ENCODE data around the gene KCTD16. TPM values are rescaled to one million over a fixed set of nuclear protein-coding genes. Genes with fewer than 3 reads are reported as not detected.

The KCTD16 gene
- total RNA-seq, 4 donors from 2014 or later: under 0.01 to 1.7 (median 0.18) TPM

- Histone ChIP-seq H3K27me3 (no peaks in the 10 kb centered on the region), H3K4me1 (no peaks in the 10 kb centered on the region), H3K9me3 (no peaks in the 10 kb centered on the region), H3K36me3 (no peaks in the 10 kb centered on the region), H3K4me3 (no peak overlapping the region), H3K27ac (no peak overlapping the region)
- no peak for TF ChIP-seq POLR2A (IDR thresholded peaks at IDR 0.05)
- no peak for TF ChIP-seq CTCF (IDR thresholded peaks at IDR 0.05)
- DNase-seq: no peak
Measured at GRCh38 chr5:144464306-144464705, 293.6 kb downstream of the KCTD16 start.

GRCh38 chr5:144465441-144465840 is 294.8 kb downstream of the KCTD16 start:
- Histone ChIP-seq H3K27me3 (no peaks in the 10 kb centered on the region), H3K9me3 (no peaks in the 10 kb centered on the region), H3K4me1 (no peaks in the 10 kb centered on the region), H3K4me3 (no peak overlapping the region), H3K36me3 (no peaks in the 10 kb centered on the region), H3K27ac (no peak overlapping the region)
- no peak for DNase-seq
- TF ChIP-seq POLR2A (IDR thresholded peaks at IDR 0.05) (no peak), CTCF (IDR thresholded peaks at IDR 0.05) (no peak)

GRCh38 chr5:144467792-144468191 is 297.1 kb downstream of the KCTD16 start:
- H3K27me3 ChIP-seq: no peaks in the 10 kb centered on the region
- no peaks in the 10 kb centered on the region for H3K4me1 ChIP-seq
- no peak overlapping the region for H3K4me3 ChIP-seq
- DNase-seq: no peak
- H3K36me3 ChIP-seq: no peaks in the 10 kb centered on the region
- no peaks in the 10 kb centered on the region for H3K9me3 ChIP-seq
- no peak overlapping the region for H3K27ac ChIP-seq
- no peak for TF ChIP-seq POLR2A (IDR thresholded peaks at IDR 0.05)
- TF ChIP-seq CTCF (IDR thresholded peaks at IDR 0.05): peak in 2 of 6 experiments; percentile 25 to 28

- TF ChIP-seq CTCF (IDR thresholded peaks at IDR 0.05) (no peak), POLR2A (IDR thresholded peaks at IDR 0.05) (no peak)
- no peak overlapping the region for H3K4me3 ChIP-seq
- no peaks in the 10 kb centered on the region for H3K9me3 ChIP-seq
- H3K27ac ChIP-seq: no peak overlapping the region
- no peaks in the 10 kb centered on the region for H3K4me1 ChIP-seq
- H3K36me3 ChIP-seq: no peaks in the 10 kb centered on the region
- H3K27me3 ChIP-seq: no peaks in the 10 kb centered on the region
- DNase-seq: no peak
Measured at GRCh38 chr5:144468571-144468970, 297.9 kb downstream of the KCTD16 start.

- TF ChIP-seq POLR2A (IDR thresholded peaks at IDR 0.05): no peak
- TF ChIP-seq CTCF (IDR thresholded peaks at IDR 0.05): no peak
- no peaks in the 10 kb centered on the region for H3K36me3 ChIP-seq
- DNase-seq: no peak
- no peaks in the 10 kb centered on the region for H3K4me1 ChIP-seq
- H3K27ac ChIP-seq: no peak overlapping the region
- H3K4me3 ChIP-seq: no peak overlapping the region
- H3K27me3 ChIP-seq: no peaks in the 10 kb centered on the region
- H3K9me3 ChIP-seq: no peaks in the 10 kb centered on the region
Measured at GRCh38 chr5:144469106-144469505, 298.4 kb downstream of the KCTD16 start.

- no peak overlapping the region for H3K27ac ChIP-seq
- H3K27me3 ChIP-seq: no peaks in the 10 kb centered on the region
- H3K4me3 ChIP-seq: no peak overlapping the region
- H3K4me1 ChIP-seq: no peaks in the 10 kb centered on the region
- no peak for DNase-seq
- no peaks in the 10 kb centered on the region for H3K36me3 ChIP-seq
- no peaks in the 10 kb centered on the region for H3K9me3 ChIP-seq
- TF ChIP-seq POLR2A (IDR thresholded peaks at IDR 0.05) (no peak), CTCF (IDR thresholded peaks at IDR 0.05) (no peak)
Measured at GRCh38 chr5:144472221-144472620, 301.5 kb downstream of the KCTD16 start.

Measured in Peyer's patch (tissue), 4 donors.